NCI-H524 treated with DMSO at 0.1 percent for 48 hours (cell line): ENCODE measurements around the gene IMPDH1.

Experiments
- DNase-seq: peaks from one replicate; lab custom pipeline; 2025; lab: John Stamatoyannopoulos, UW

IMPDH1 gene

GRCh38 chr7:128387216-128388144 lies 22.3 kb downstream of the IMPDH1 start:
- DNase-seq = no peak

GRCh38 chr7:128385988-128386925 lies 23.5 kb downstream of the IMPDH1 start:
- no peak for DNase-seq

- DNase-seq = no peak
Measured at GRCh38 chr7:128384726-128385125, 25.1 kb downstream of the IMPDH1 start.

GRCh38 chr7:128383776-128384175 lies 26.0 kb downstream of the IMPDH1 start:
- no peak for DNase-seq

- no peak for DNase-seq
Measured at GRCh38 chr7:128381161-128381821, 28.5 kb downstream of the IMPDH1 start.

GRCh38 chr7:128380483-128381106 lies 29.2 kb downstream of the IMPDH1 start:
- no peak for DNase-seq

GRCh38 chr7:128379900-128380479 lies 29.8 kb downstream of the IMPDH1 start:
- DNase-seq = no peak

GRCh38 chr7:128378637-128379036 lies 31.1 kb downstream of the IMPDH1 start:
- DNase-seq = no peak

- DNase-seq = no peak
Measured at GRCh38 chr7:128376077-128376476, 33.7 kb downstream of the IMPDH1 start.

GRCh38 chr7:128374041-128374440 lies 35.7 kb downstream of the IMPDH1 start:
- DNase-seq = no peak

GRCh38 chr7:128373606-128374005 lies 36.2 kb downstream of the IMPDH1 start:
- no peak for DNase-seq

- DNase-seq = no peak
Measured at GRCh38 chr7:128370491-128370890, 39.3 kb downstream of the IMPDH1 start.

- DNase-seq = no peak
Measured at GRCh38 chr7:128366986-128367385, 42.8 kb downstream of the IMPDH1 start.

- no peak for DNase-seq
Measured at GRCh38 chr7:128366300-128366699, 43.5 kb downstream of the IMPDH1 start.

- DNase-seq = no peak
Measured at GRCh38 chr7:128365432-128365831, 44.4 kb downstream of the IMPDH1 start.

GRCh38 chr7:128364166-128364870 lies 45.5 kb downstream of the IMPDH1 start:
- no peak for DNase-seq

GRCh38 chr7:128363261-128363721 lies 46.5 kb downstream of the IMPDH1 start:
- DNase-seq = no peak

- no peak for DNase-seq
Measured at GRCh38 chr7:128362670-128363069, 47.1 kb downstream of the IMPDH1 start.

- no peak for DNase-seq
Measured at GRCh38 chr7:128361411-128362379, 48.1 kb downstream of the IMPDH1 start, which contains the start of gene PRRT4. TSS of gene PRRT4 (minus strand) at chr7:128361690.
